ENCODE results near the gene GCAT. TPM values are rescaled to one million over a fixed set of nuclear protein-coding genes. Genes with fewer than 3 reads are reported as not detected.
A peak's percentile ranks its signal among the peaks of the same experiment; 100 is the strongest.

Gene GCAT
- total and polyA plus RNA-seq, 2 of the 13 experiments (the other 11 are each of a cell fraction or from before 2014, with no cell fraction given): 28.0 to 50.3 TPM

DNA sequence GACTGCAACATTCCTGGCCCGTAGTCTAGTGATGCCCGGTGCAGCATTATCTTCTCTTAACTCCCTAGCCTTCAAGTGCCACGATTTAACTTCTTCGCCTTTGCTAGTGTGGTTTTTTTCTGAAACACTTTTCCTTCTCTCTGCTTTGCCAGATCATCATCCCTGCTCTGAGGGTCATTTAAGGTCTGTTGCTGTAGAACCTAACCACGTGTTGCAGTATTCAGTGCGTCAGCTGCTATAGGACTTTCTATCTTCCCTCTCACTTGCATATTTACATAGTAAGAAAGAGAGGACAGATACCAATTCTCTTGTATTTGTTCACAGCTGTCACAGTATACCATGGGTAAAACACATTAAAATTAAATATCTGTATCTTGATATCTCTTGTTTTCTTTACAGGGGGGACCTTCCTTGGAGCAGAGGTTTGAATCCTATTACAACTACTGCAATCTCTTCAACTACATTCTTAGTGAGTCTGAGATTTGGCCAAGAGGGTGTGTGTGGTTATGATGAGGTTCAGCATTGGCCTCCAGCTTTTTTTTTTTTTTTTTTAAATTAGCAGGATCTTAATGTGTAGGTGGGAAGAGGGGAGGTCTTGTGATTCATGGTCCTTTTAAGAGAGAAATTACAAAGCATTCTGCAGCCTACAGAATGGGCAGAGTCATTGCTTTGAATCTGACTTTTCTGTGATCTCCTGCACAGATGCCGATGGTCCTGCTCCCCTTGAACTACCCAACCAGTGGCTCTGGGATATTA, 55.0 kb downstream of the GCAT start:
- no peak overlapping the region for H2AFZ ChIP-seq (ENCODE audit: low read length)
- no peaks in the 10 kb centered on the region for H4K20me1 ChIP-seq (ENCODE audit: insufficient read depth, low read length)
- no peaks in the 10 kb centered on the region for H3K9me3 ChIP-seq (ENCODE audit: low read length)
- TF ChIP-seq GTF2F1 (IDR thresholded peaks at IDR 0.05; ENCODE audit: low read length) (no peak), SAP130 (CRISPR knock-in tag; IDR thresholded peaks at IDR 0.05; ENCODE audit: low read depth) (peak; percentile 37), SRSF1 (optimal IDR thresholded peaks at IDR 0.05; ENCODE audit: low read depth, low read length) (no peak), FOXA3 (CRISPR knock-in tag; IDR thresholded peaks at IDR 0.05) (peak; percentile 35; the same call in 1 of the 2 replicates), RBFOX2 (IDR thresholded peaks at IDR 0.05; ENCODE audit: low read depth, low read length) (peak; percentile 21; the same call in 1 of the 2 replicates)
- TF ChIP-seq, protein P1, sequence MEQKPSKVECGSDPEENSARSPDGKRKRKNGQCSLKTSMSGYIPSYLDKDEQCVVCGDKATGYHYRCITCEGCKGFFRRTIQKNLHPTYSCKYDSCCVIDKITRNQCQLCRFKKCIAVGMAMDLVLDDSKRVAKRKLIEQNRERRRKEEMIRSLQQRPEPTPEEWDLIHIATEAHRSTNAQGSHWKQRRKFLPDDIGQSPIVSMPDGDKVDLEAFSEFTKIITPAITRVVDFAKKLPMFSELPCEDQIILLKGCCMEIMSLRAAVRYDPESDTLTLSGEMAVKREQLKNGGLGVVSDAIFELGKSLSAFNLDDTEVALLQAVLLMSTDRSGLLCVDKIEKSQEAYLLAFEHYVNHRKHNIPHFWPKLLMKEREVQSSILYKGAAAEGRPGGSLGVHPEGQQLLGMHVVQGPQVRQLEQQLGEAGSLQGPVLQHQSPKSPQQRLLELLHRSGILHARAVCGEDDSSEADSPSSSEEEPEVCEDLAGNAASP (CRISPR knock-in tag; IDR thresholded peaks at IDR 0.05; ENCODE audit: borderline replicate concordance): peak; percentile 75; the same call in 1 of the 2 replicates
- TF ChIP-seq, protein P2, sequence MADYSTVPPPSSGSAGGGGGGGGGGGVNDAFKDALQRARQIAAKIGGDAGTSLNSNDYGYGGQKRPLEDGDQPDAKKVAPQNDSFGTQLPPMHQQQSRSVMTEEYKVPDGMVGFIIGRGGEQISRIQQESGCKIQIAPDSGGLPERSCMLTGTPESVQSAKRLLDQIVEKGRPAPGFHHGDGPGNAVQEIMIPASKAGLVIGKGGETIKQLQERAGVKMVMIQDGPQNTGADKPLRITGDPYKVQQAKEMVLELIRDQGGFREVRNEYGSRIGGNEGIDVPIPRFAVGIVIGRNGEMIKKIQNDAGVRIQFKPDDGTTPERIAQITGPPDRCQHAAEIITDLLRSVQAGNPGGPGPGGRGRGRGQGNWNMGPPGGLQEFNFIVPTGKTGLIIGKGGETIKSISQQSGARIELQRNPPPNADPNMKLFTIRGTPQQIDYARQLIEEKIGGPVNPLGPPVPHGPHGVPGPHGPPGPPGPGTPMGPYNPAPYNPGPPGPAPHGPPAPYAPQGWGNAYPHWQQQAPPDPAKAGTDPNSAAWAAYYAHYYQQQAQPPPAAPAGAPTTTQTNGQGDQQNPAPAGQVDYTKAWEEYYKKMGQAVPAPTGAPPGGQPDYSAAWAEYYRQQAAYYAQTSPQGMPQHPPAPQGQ (CRISPR knock-in tag; IDR thresholded peaks at IDR 0.05; ENCODE audit: borderline replicate concordance): no peak
- TF ChIP-seq, protein P3, sequence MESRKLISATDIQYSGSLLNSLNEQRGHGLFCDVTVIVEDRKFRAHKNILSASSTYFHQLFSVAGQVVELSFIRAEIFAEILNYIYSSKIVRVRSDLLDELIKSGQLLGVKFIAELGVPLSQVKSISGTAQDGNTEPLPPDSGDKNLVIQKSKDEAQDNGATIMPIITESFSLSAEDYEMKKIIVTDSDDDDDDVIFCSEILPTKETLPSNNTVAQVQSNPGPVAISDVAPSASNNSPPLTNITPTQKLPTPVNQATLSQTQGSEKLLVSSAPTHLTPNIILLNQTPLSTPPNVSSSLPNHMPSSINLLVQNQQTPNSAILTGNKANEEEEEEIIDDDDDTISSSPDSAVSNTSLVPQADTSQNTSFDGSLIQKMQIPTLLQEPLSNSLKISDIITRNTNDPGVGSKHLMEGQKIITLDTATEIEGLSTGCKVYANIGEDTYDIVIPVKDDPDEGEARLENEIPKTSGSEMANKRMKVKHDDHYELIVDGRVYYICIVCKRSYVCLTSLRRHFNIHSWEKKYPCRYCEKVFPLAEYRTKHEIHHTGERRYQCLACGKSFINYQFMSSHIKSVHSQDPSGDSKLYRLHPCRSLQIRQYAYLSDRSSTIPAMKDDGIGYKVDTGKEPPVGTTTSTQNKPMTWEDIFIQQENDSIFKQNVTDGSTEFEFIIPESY (CRISPR knock-in tag; IDR thresholded peaks at IDR 0.05): peak; percentile 92
- TF ChIP-seq, protein P4, sequence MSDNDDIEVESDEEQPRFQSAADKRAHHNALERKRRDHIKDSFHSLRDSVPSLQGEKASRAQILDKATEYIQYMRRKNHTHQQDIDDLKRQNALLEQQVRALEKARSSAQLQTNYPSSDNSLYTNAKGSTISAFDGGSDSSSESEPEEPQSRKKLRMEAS (IDR thresholded peaks at IDR 0.05): peak; percentile 30; the same call in 1 of the 2 replicates
- DNase-seq (ENCODE audit: low spot score): peak; percentile 20
- peaks cover 8% of the 10 kb centered on the region for H3K79me2 ChIP-seq (ENCODE audit: insufficient read depth, low read length)
- H3K4me3 ChIP-seq (replicated peaks in 1 of 3; ENCODE audit: insufficient read depth in 1 of 3, low read depth in 2 of 3, low read length in 3 of 3): no peak overlapping the region
- ChIA-PET CTCF (ENCODE audit: low intra/inter-chr PET ratio, low total read pairs) (interaction anchor here (1.0 to 2.7 kb wide), 2 partner anchors 45 to 71 kb away, joined by 3 to 23 read pairs; no protein-coding TSS in a partner anchor), POLR2A (interaction anchor here (0.5 to 3.5 kb wide), 18 partner anchors 11 to 322 kb away, joined by 3 to 53 read pairs (median 5); partner anchors contain the start of genes ANKRD54, EIF3L, GCAT and MICALL1)
- 80% methylated on average over 7 of the region's 7 CpGs for WGBS (ENCODE audit: low lambda C conversion rate)
- peak overlapping the region; percentile 88 for H3K27ac ChIP-seq (ENCODE audit: extremely low read length, insufficient read depth, low read length)
- in situ Hi-C loops (cut with HindIII; ENCODE audit: extremely low pct_ligation_motif_present, low pct_unique_long_range_greater_than_20kb): loop anchor here (5.0 kb wide), 1 partner anchor 45 kb away; no protein-coding TSS in a partner anchor
- 0 out of 2 replicates have a peak overlapping the region, but pooled peaks have one; percentile 36 for H3K4me2 ChIP-seq (ENCODE audit: low read depth, low read length)
- no peak for FAIRE-seq
- no peaks in the 10 kb centered on the region for H3K27me3 ChIP-seq (ENCODE audit: control insufficient read depth in 1 of 2, insufficient read depth in 2 of 2, low read length in 2 of 2)
- ATAC-seq: no peak
- peaks cover 17 to 68% of the 10 kb centered on the region in 2 experiments for H3K36me3 ChIP-seq (replicated peaks in 1 of 2; ENCODE audit: control insufficient read depth in 1 of 2, insufficient read depth in 2 of 2, low read length in 2 of 2)
- intact Hi-C loops (cut with micrococcal nuclease; ENCODE audit: unreplicated experiment): loop anchor here (1.0 to 10.0 kb wide), 2 partner anchors 45 to 118 kb away; no protein-coding TSS in a partner anchor
- H3K4me1 ChIP-seq (ENCODE audit: insufficient read depth, low read length): peaks cover 57% of the 10 kb centered on the region
- BruUV-seq (replicated peaks): no TSS peak
- no peak overlapping the region; the same call in 1 of the 2 replicates for H3K9ac ChIP-seq (ENCODE audit: insufficient read depth, low read depth, low read length)
